Heart left ventricle (tissue), 13 donors: Measurements from ENCODE around the gene PREX1.

Source experiments
- CTCF ChIP-seq, 12 donors: fragments of 200-600 bp; sonication (generic) in 4 of 12; IDR thresholded peaks; one replicate each; pipeline versions ENCODE4 v1.5.0 to v1.8.0; 2018 to 2022; ENCODE audit warnings: antibody characterized with exemption in 12 of 12, mild to moderate bottlenecking in 5 of 12
- POLR2A ChIP-seq, 2 donors: fragments of 450-650 bp; IDR thresholded peaks; one replicate each; pipeline ENCODE4 v1.6.1; 2017; ENCODE audit warnings: antibody characterized with exemption in 2 of 2, mild to moderate bottlenecking in 2 of 2, moderate library complexity in 2 of 2
- donor health status: ischemic (EF 13 %, LVEDD 7.1; RV severe dilation, severe dysfunction).
- donor health status: DM: no; HTN: yes; CAD: no.
- donor health status: DM: no; HTN: no; CAD: no.
- donor health status: ischemic (EF 25% LVEDD 6.9; RV normal size, moderate dysfunction).
- donor health status: ischemic (EF 25% LVEDD 5.7; RV mildly dilated, moderate dysfunction).
- donor health status: ischemic (EF 35%, LVEDD 5.7; RV mildly dilated, moderate dysfunction).
- donor health status: nonischemic (EF 11% LVEDD 7.7; RV severe dilation, severe dysfunction).
- donor health status: DM: yes; HTN: yes; CAD: no.
- donor health status: PGD.
- donor health status: ischemic (EF 29% LVEDD 5.4; RV normal size, mild dysfunction).
- donor health status: nonischemic (EF 23%, LVEDD 6.1; RV moderate dilation, normal function).

GRCh38 chr20:48821261-48821920 lies 6.4 kb downstream of the PREX1 start:
- TF ChIP-seq POLR2A (IDR thresholded peaks at IDR 0.05): no peak
- TF ChIP-seq CTCF (IDR thresholded peaks at IDR 0.05): no peak
